IMR-90 (cell line): ENCODE data around the gene DPP6. TPM values are rescaled to one million over a fixed set of nuclear protein-coding genes. Genes with fewer than 3 reads are reported as not detected.
A peak's percentile ranks its signal among the peaks of the same experiment; 100 is the strongest.

Source experiments
- ATAC-seq: fragments of 200-7000 bp; cut with Tn5 transposase; 2 replicates; pipeline ENCODE4 v1.9.1; 2020; ENCODE audit warnings: low read depth, mild to moderate bottlenecking, moderate library complexity
- BruUV-seq: library from RNA; stranded (reverse); fragments of 400-500 nt; replicated peaks from 2 replicates; lab custom pipeline; 2021; lab: Mats Ljungman, UMichigan
- CTCF ChIA-PET: fragments of 300-600 bp; formaldehyde crosslinking; extraction: SDS; loops from one replicate; lab custom pipeline; 2021; ENCODE audit warnings: antibody characterized with exemption; lab: Yijun Ruan, JAX
- POLR2A ChIA-PET: fragments of 300-600 bp; sonication (Branson Sonifier 250); formaldehyde crosslinking; loops from one replicate; lab custom pipeline; 2022; ENCODE audit warnings: antibody characterized with exemption; ENCODE audit not compliant: unreplicated experiment; lab: Charles Lee
- DNase-seq: peaks from one replicate; pipeline ENCODE4 v3.0.0; 2013
- H2AFZ ChIP-seq: replicated peaks from 2 replicates; pipeline ENCODE3; 2013; ENCODE audit warnings: low read length, mild to moderate bottlenecking; ENCODE audit not compliant: poor library complexity
- H2AK5ac ChIP-seq: 2 replicates; pipeline ENCODE4 v1.6.1; 2013; ENCODE audit warnings: low read depth, low read length, inconsistent platforms
- H2AK9ac ChIP-seq: replicated peaks from 2 replicates; pipeline ENCODE3; 2013; ENCODE audit warnings: mild to moderate bottlenecking, low read depth, low read length, moderate library complexity; ENCODE audit not compliant: poor library complexity
- H2BK120ac ChIP-seq: 2 replicates; pipeline ENCODE4 v1.6.1; 2013; ENCODE audit warnings: low read depth, low read length, inconsistent platforms
- H2BK15ac ChIP-seq: 3 replicates; pipeline ENCODE4 v1.6.1; 2013; ENCODE audit warnings: low read depth, low read length, inconsistent platforms
- H2BK20ac ChIP-seq: 2 replicates; pipeline ENCODE4 v1.6.1; 2013; ENCODE audit warnings: low read depth, mild to moderate bottlenecking, inconsistent platforms, low read length, moderate library complexity
- H2BK5ac ChIP-seq: 2 replicates; pipeline ENCODE4 v1.6.1; 2013; ENCODE audit warnings: mild to moderate bottlenecking, low read depth, low read length, inconsistent platforms; ENCODE audit not compliant: poor library complexity, severe bottlenecking
- H3K14ac ChIP-seq: replicated peaks from 2 replicates; pipeline ENCODE4 v1.6.1; 2013; ENCODE audit warnings: low read depth, low read length, inconsistent platforms
- H3K18ac ChIP-seq: 2 replicates; pipeline ENCODE4 v1.6.1; 2013; ENCODE audit warnings: low read depth, low read length, control low read depth
- H3K23ac ChIP-seq: 2 replicates; pipeline ENCODE4 v1.6.1; 2013; ENCODE audit warnings: low read depth, low read length, inconsistent platforms
- H3K27ac ChIP-seq: 2 replicates; pipeline ENCODE4 v1.5.1; 2013; ENCODE audit warnings: mild to moderate bottlenecking, control low read depth, low read length; ENCODE audit not compliant: insufficient read depth
- H3K27me3 ChIP-seq: 2 replicates; pipeline ENCODE4 v1.6.1; 2013; ENCODE audit warnings: low read length; ENCODE audit not compliant: control insufficient read depth, insufficient read depth
- H3K36me3 ChIP-seq: 2 replicates; pipeline ENCODE4 v1.6.1; 2013; ENCODE audit warnings: low read length, mixed read lengths; ENCODE audit not compliant: control insufficient read depth, insufficient read depth
- H3K4ac ChIP-seq: 2 replicates; pipeline ENCODE4 v1.6.1; 2013; ENCODE audit warnings: low read depth, low read length, inconsistent platforms
- H3K4me1 ChIP-seq: 2 replicates; pipeline ENCODE4 v1.6.1; 2013; ENCODE audit warnings: low read length, mixed read lengths; ENCODE audit not compliant: control insufficient read depth, insufficient read depth
- H3K4me2 ChIP-seq: 2 replicates; pipeline ENCODE4 v1.6.1; 2013; ENCODE audit warnings: low read depth, mild to moderate bottlenecking, control low read depth, low read length, moderate library complexity
- H3K4me3 ChIP-seq: 2 replicates; pipeline ENCODE4 v1.5.1; 2013; ENCODE audit warnings: low read depth, mild to moderate bottlenecking, control low read depth, low read length, moderate library complexity; ENCODE audit not compliant: insufficient read depth
- H3K56ac ChIP-seq: 2 replicates; pipeline ENCODE4 v1.6.1; 2013; ENCODE audit warnings: low read length, inconsistent platforms; ENCODE audit not compliant: insufficient read depth; ENCODE audit errors: extremely low read depth
- H3K79me1 ChIP-seq, 2 experiments: 2 replicates each; pipeline ENCODE4 v1.6.1; 2013; ENCODE audit warnings: low read length in 2 of 2, inconsistent platforms in 1 of 2, low read depth in 1 of 2
- H3K9ac ChIP-seq: 2 replicates; pipeline ENCODE4 v1.6.1; 2013; ENCODE audit warnings: low read depth, low read length, control low read depth
- H3K9me1 ChIP-seq: 2 replicates; pipeline ENCODE4 v1.6.1; 2013; ENCODE audit warnings: low read length, inconsistent platforms; ENCODE audit not compliant: insufficient read depth
- H3K9me3 ChIP-seq: 2 replicates; pipeline ENCODE4 v1.6.1; 2013; ENCODE audit warnings: low read length; ENCODE audit not compliant: control insufficient read depth, insufficient read depth
- H4K20me1 ChIP-seq: 2 replicates; pipeline ENCODE4 v1.6.1; 2013; ENCODE audit warnings: low read length, inconsistent platforms; ENCODE audit not compliant: insufficient read depth
- H4K5ac ChIP-seq: 2 replicates; pipeline ENCODE4 v1.6.1; 2013; ENCODE audit warnings: mild to moderate bottlenecking, low read depth, low read length, control low read depth
- H4K8ac ChIP-seq, 2 experiments: 2 replicates each; pipeline ENCODE4 v1.6.1; 2013; ENCODE audit warnings: low read depth in 2 of 2, low read length in 2 of 2, control low read depth in 1 of 2, inconsistent platforms in 1 of 2
- H4K91ac ChIP-seq: 2 replicates; pipeline ENCODE4 v1.6.1; 2013; ENCODE audit warnings: low read depth, low read length, inconsistent platforms; ENCODE audit not compliant: insufficient read depth
- CHD1 ChIP-seq: IDR thresholded peaks from 2 replicates; pipeline ENCODE4 v1.6.1; 2012; ENCODE audit warnings: low read depth, low read length, improper control_type of control experiment
- MAFK ChIP-seq: IDR thresholded peaks from 2 replicates; pipeline ENCODE4 v1.6.1; 2012; ENCODE audit warnings: low read depth, low read length, improper control_type of control experiment
- MAZ ChIP-seq: IDR thresholded peaks from 2 replicates; pipeline ENCODE4 v1.6.1; 2012; ENCODE audit warnings: low read depth, mild to moderate bottlenecking, low read length, improper control_type of control experiment, moderate library complexity, borderline replicate concordance
- WGBS, 2 experiments: methylation state at CpG; one replicate each; pipeline versions ENCODE4 v1.1.5 to v1.1.7; 2013; ENCODE audit warnings: missing lambda C conversion rate in 2 of 2; ENCODE audit not compliant: insufficient read length in 1 of 2; ENCODE audit errors: extremely low coverage in 2 of 2; 5-methylcytosine and 5-hydroxymethylcytosine counted together
- dilution Hi-C: fragments of 300-500 bp; cut with HindIII; formaldehyde crosslinking; loops from one replicate; pipeline ENCODE4 v1.14.3; 2018; ENCODE audit warnings: low sequenced_read_pairs; ENCODE audit not compliant: unreplicated experiment
- in situ Hi-C: fragments of 300-500 bp; cut with MboI; formaldehyde crosslinking; loops from 3 replicates; pipeline ENCODE4 v1.14.3; 2019; ENCODE audit warnings: low sequenced_read_pairs, inconsistent platforms, mixed read lengths
- intact Hi-C: fragments of 100-400 bp; cut with micrococcal nuclease; formaldehyde crosslinking; loops from 2 replicates; pipeline ENCODE4 v1.10.0; 2022
- polyA plus RNA-seq, 3 experiments: library from polyadenylated mRNA; depleted of rRNA; stranded (reverse); fragments of >200 nt; gene quantifications; 2 replicates each; pipeline ENCODE4 v1.2.3, GENCODE V29; 2012; ENCODE audit warnings: low replicate concordance in 1 of 3
- total RNA-seq: library from RNA; depleted of rRNA; stranded (reverse); fragments of >200 nt; gene quantifications from 2 replicates; pipeline ENCODE4 v1.2.3, GENCODE V29; 2012

DPP6 gene
- total and polyA plus RNA-seq, 2 of the 4 experiments (the other 2 are of a cell fraction), result not detected

GRCh38 chr7:154553711-154554265 is 501.6 kb downstream of the DPP6 start:
- intact Hi-C loops, result no loop called here
- H2BK20ac ChIP-seq, result no peak overlapping the region
- no peak overlapping the region for H2BK120ac ChIP-seq
- H2AK9ac ChIP-seq, result no peak overlapping the region
- H2AK5ac ChIP-seq, result no peak overlapping the region
- POLR2A ChIA-PET, result no interaction called here
- no peak overlapping the region for H3K56ac ChIP-seq
- no peaks in the 10 kb centered on the region for H3K4me1 ChIP-seq
- no peak overlapping the region for H2AFZ ChIP-seq
- no peak overlapping the region for H3K4ac ChIP-seq
- H4K91ac ChIP-seq, result no peak overlapping the region
- no peak overlapping the region for H3K27ac ChIP-seq
- H3K23ac ChIP-seq, result no peak overlapping the region
- no peaks in the 10 kb centered on the region for H3K79me1 ChIP-seq
- no peak for ATAC-seq
- dilution Hi-C loops, result no loop called here
- H3K9me1 ChIP-seq, result no peaks in the 10 kb centered on the region
- in situ Hi-C loops, result no loop called here
- TF ChIP-seq MAFK, result peak; percentile 63
- no peak for TF ChIP-seq MAZ
- TF ChIP-seq CHD1, result no peak
- H4K5ac ChIP-seq, result no peak overlapping the region
- H3K36me3 ChIP-seq, result no peaks in the 10 kb centered on the region
- peaks cover 2% of the 10 kb centered on the region; the same call in 1 of the 2 replicates for H3K9me3 ChIP-seq
- 17% methylated on average over 1 of the region's 10 CpGs; no CpG with 5 or more reads in 1 of the 2 experiments for WGBS, 2 experiments
- no peaks in the 10 kb centered on the region for H3K27me3 ChIP-seq
- CTCF ChIA-PET, result no interaction called here
- no peak overlapping the region for H2BK5ac ChIP-seq
- no TSS peak for BruUV-seq
- no peak overlapping the region for H4K8ac ChIP-seq
- no peak overlapping the region for H3K4me3 ChIP-seq
- no peak overlapping the region for H3K9ac ChIP-seq
- H2BK15ac ChIP-seq, result no peak overlapping the region
- no peak overlapping the region for H3K14ac ChIP-seq
- no peaks in the 10 kb centered on the region for H4K20me1 ChIP-seq
- no peak for DNase-seq
- no peak overlapping the region for H3K18ac ChIP-seq
- no peak overlapping the region for H3K4me2 ChIP-seq
